HG03060 (cell line): ENCODE measurements around the gene GJC2.

ENCODE experiments used
- ATAC-seq: cut with Tn5 transposase; IDR thresholded peaks from one replicate; pipeline ENCODE4 v1.9.1; 2021; ENCODE audit warnings: low read depth, moderate number of reproducible peaks; ENCODE audit not compliant: unreplicated experiment

Gene GJC2

GRCh38 chr1:228144193-228144992 is 5.3 kb upstream of the GJC2 start:
- no peak for ATAC-seq

GRCh38 chr1:228144993-228145343 is 4.8 kb upstream of the GJC2 start:
- ATAC-seq = no peak

GRCh38 chr1:228145463-228146416 is 4.0 kb upstream of the GJC2 start:
- ATAC-seq = no peak

GRCh38 chr1:228146417-228147150 is 3.1 kb upstream of the GJC2 start:
- no peak for ATAC-seq

- ATAC-seq = no peak
These were observed 2.5 kb upstream of the GJC2 start for GRCh38 chr1:228147151-228147693.

GRCh38 chr1:228147768-228148167 is 2.0 kb upstream of the GJC2 start:
- no peak for ATAC-seq

GRCh38 chr1:228148196-228148861 is 1.4 kb upstream of the GJC2 start:
- ATAC-seq = no peak

GRCh38 chr1:228148935-228149405 is 760 bp upstream of the GJC2 start:
- no peak for ATAC-seq

GRCh38 chr1:228150120-228150460 is 360 bp downstream of the GJC2 start:
- ATAC-seq = no peak

GRCh38 chr1:228150461-228151179 is 890 bp downstream of the GJC2 start:
- no peak for ATAC-seq

GRCh38 chr1:228151180-228151925 is 1.6 kb downstream of the GJC2 start:
- no peak for ATAC-seq

GRCh38 chr1:228152097-228152917 is 2.6 kb downstream of the GJC2 start:
- no peak for ATAC-seq

- no peak for ATAC-seq
These were observed 3.2 kb downstream of the GJC2 start for GRCh38 chr1:228152918-228153258.

- ATAC-seq = no peak
These were observed 4.4 kb downstream of the GJC2 start for GRCh38 chr1:228154021-228154669.

- ATAC-seq = no peak
These were observed 5.2 kb downstream of the GJC2 start for GRCh38 chr1:228154670-228155571.
